ENCODE measurements around the gene RXFP4. TPM values are rescaled to one million over a fixed set of nuclear protein-coding genes. Genes with fewer than 3 reads are reported as not detected.

RXFP4 gene
- total and polyA plus RNA-seq, 2 of the 13 experiments (the other 11 are each of a cell fraction or from before 2014, with no cell fraction given), result 0.38 to 1.4 TPM

- no peak for TF ChIP-seq REST (IDR thresholded peaks at IDR 0.05; ENCODE audit: borderline replicate concordance in 1 of 2, low read depth in 1 of 2, low read length in 2 of 2)
- no peak for TF ChIP-seq FLYWCH1 (CRISPR knock-in tag; IDR thresholded peaks at IDR 0.05)
- TF ChIP-seq ZFP90 (CRISPR knock-in tag; IDR thresholded peaks at IDR 0.05; ENCODE audit: borderline replicate concordance), result no peak; the same call in 1 of the 2 replicates
- TF ChIP-seq U2AF2 (IDR thresholded peaks at IDR 0.05; ENCODE audit: low read depth, low read length), result no peak
- peak; percentile 57; the same call in 1 of the 2 replicates for TF ChIP-seq TARDBP (CRISPR knock-in tag; IDR thresholded peaks at IDR 0.05)
- no peak for TF ChIP-seq ZNF879 (CRISPR knock-in tag; IDR thresholded peaks at IDR 0.05)
- TF ChIP-seq ZNF782 (CRISPR knock-in tag; IDR thresholded peaks at IDR 0.05; ENCODE audit: borderline replicate concordance), result no peak
- TF ChIP-seq PHF8 (CRISPR knock-in tag; IDR thresholded peaks at IDR 0.05), result no peak
- no peak for TF ChIP-seq ZNF556 (CRISPR knock-in tag; IDR thresholded peaks at IDR 0.05; ENCODE audit: borderline replicate concordance)
- TF ChIP-seq SMARCC2 (IDR thresholded peaks at IDR 0.05), result no peak
- TF ChIP-seq ZNF30 (CRISPR knock-in tag; IDR thresholded peaks at IDR 0.05), result no peak
- peak; percentile 53 for TF ChIP-seq KAT8 (CRISPR knock-in tag; IDR thresholded peaks at IDR 0.05)
- TF ChIP-seq RERE (CRISPR knock-in tag; IDR thresholded peaks at IDR 0.05; ENCODE audit: low read depth), result no peak
- TF ChIP-seq TCF7L2 (IDR thresholded peaks at IDR 0.05; ENCODE audit: low read depth, low read length), result no peak
- no peak for TF ChIP-seq KLF16 (CRISPR knock-in tag; IDR thresholded peaks at IDR 0.05)
- peak; percentile 80 for TF ChIP-seq RXRA (CRISPR knock-in tag; IDR thresholded peaks at IDR 0.05)
- no peak for TF ChIP-seq CAMTA2 (CRISPR knock-in tag; IDR thresholded peaks at IDR 0.05; ENCODE audit: borderline replicate concordance)
- TF ChIP-seq, protein P1, sequence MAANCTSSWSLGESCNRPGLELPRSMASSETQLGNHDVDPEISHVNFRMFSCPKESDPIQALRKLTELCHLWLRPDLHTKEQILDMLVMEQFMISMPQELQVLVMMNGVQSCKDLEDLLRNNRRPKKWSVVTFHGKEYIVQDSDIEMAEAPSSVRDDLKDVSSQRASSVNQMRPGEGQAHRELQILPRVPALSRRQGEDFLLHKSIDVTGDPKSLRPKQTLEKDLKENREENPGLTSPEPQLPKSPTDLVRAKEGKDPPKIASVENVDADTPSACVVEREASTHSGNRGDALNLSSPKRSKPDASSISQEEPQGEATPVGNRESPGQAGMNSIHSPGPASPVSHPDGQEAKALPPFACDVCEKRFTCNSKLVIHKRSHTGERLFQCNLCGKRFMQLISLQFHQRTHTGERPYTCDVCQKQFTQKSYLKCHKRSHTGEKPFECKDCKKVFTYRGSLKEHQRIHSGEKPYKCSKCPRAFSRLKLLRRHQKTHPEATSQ (CRISPR knock-in tag; IDR thresholded peaks at IDR 0.05; ENCODE audit: borderline replicate concordance), result no peak
- peak; percentile 56; the same call in 1 of the 2 replicates for TF ChIP-seq ZNF614 (CRISPR knock-in tag; IDR thresholded peaks at IDR 0.05; ENCODE audit: borderline replicate concordance)
These were observed 26.1 kb downstream of the RXFP4 start (continued) for GRCh38 chr1:155967341-155968050.

Measured in HepG2 (cell line).